HEK293 (cell line): Measurements from ENCODE around the gene ZNF488.

Experiments
- ATF2 ChIP-seq: fragments of 450-650 bp; formaldehyde crosslinking; IDR thresholded peaks from 2 replicates; pipeline ENCODE4 v1.5.1; 2016; ENCODE audit warnings: missing biosample characterization, missing genetic modification characterization, low read depth
- BCL6B ChIP-seq: fragments of 450-650 bp; formaldehyde crosslinking; IDR thresholded peaks from 2 replicates; pipeline ENCODE4 v1.5.1; 2017; ENCODE audit warnings: missing biosample characterization, missing genetic modification characterization
- CTCF ChIP-seq: fragments of 450-650 bp; formaldehyde crosslinking; IDR thresholded peaks from 2 replicates; pipeline ENCODE4 v1.5.1; 2016; ENCODE audit warnings: missing biosample characterization, missing genetic modification characterization
- HOXA7 ChIP-seq: sonication (generic); formaldehyde crosslinking; IDR thresholded peaks from 2 replicates; pipeline ENCODE4 v1.8.1; 2022; ENCODE audit warnings: missing genetic modification reagents, borderline replicate concordance
- HOXC10 ChIP-seq: sonication (generic); formaldehyde crosslinking; IDR thresholded peaks from 2 replicates; pipeline ENCODE4 v1.8.1; 2023; ENCODE audit warnings: mild to moderate bottlenecking, missing genetic modification reagents
- INSM2 ChIP-seq: fragments of 450-650 bp; formaldehyde crosslinking; IDR thresholded peaks from 2 replicates; pipeline ENCODE4 v1.5.1; 2016; ENCODE audit warnings: missing biosample characterization, missing genetic modification characterization
- KLF8 ChIP-seq: fragments of 450-650 bp; formaldehyde crosslinking; IDR thresholded peaks from 2 replicates; pipeline ENCODE4 v1.5.1; 2016; ENCODE audit warnings: missing biosample characterization, missing genetic modification characterization
- SP2 ChIP-seq: fragments of 450-650 bp; formaldehyde crosslinking; IDR thresholded peaks from 2 replicates; pipeline ENCODE4 v1.5.1; 2016; ENCODE audit warnings: missing biosample characterization, missing genetic modification characterization
- YY1 ChIP-seq: fragments of 450-650 bp; formaldehyde crosslinking; IDR thresholded peaks from 2 replicates; pipeline ENCODE4 v1.5.1; 2018; ENCODE audit warnings: missing biosample characterization, missing genetic modification characterization
- ZNF174 ChIP-seq: fragments of 450-650 bp; formaldehyde crosslinking; IDR thresholded peaks from 2 replicates; pipeline ENCODE4 v1.5.0; 2017; ENCODE audit warnings: missing biosample characterization, mild to moderate bottlenecking, missing genetic modification characterization
- ZNF24 ChIP-seq: fragments of 450-650 bp; formaldehyde crosslinking; IDR thresholded peaks from 2 replicates; pipeline ENCODE4 v1.5.1; 2016; ENCODE audit warnings: missing biosample characterization, missing genetic modification characterization
- ZNF274 ChIP-seq, 2 experiments: fragments of 200-500 bp in 1 of 2; fragments of 450-650 bp in 1 of 2; sonication (Bioruptor generic) in 1 of 2; formaldehyde crosslinking in 1 of 2; IDR thresholded peaks; 2 replicates each; pipeline versions ENCODE4 v1.5.1 to v1.6.1; 2014 to 2016; ENCODE audit warnings: borderline replicate concordance in 1 of 2, inconsistent platforms in 1 of 2, low read length in 1 of 2, missing biosample characterization in 1 of 2, missing genetic modification characterization in 1 of 2
- ZNF423 ChIP-seq: fragments of 450-650 bp; formaldehyde crosslinking; IDR thresholded peaks from 2 replicates; pipeline ENCODE4 v1.5.1; 2016; ENCODE audit warnings: missing biosample characterization, missing genetic modification characterization
- ZNF571 ChIP-seq: fragments of 450-650 bp; formaldehyde crosslinking; IDR thresholded peaks from 2 replicates; pipeline ENCODE4 v1.5.0; 2017; ENCODE audit warnings: missing biosample characterization, missing genetic modification characterization

GRCh38 chr10:47364911-47365310 is 19.2 kb downstream of the ZNF488 start:
- no peak for TF ChIP-seq SP2 (tag by site-specific recombination)
- TF ChIP-seq CTCF = no peak
- no peak for TF ChIP-seq YY1 (tag by site-specific recombination)
- TF ChIP-seq ZNF24 (tag by site-specific recombination) = no peak
- TF ChIP-seq ZNF274 (IDR thresholded peaks at IDR 0.05; ENCODE audit: low read length) = no peak
- no peak for TF ChIP-seq ZNF274 (tag by site-specific recombination; IDR thresholded peaks at IDR 0.05; ENCODE audit: borderline replicate concordance)
- no peak for TF ChIP-seq ZNF571 (tag by site-specific recombination)
- no peak for TF ChIP-seq INSM2 (tag by site-specific recombination)
- no peak for TF ChIP-seq HOXA7 (CRISPR knock-in tag)
- no peak for TF ChIP-seq BCL6B (tag by site-specific recombination)
- TF ChIP-seq ZNF423 (tag by site-specific recombination) = no peak
- TF ChIP-seq ATF2 (tag by site-specific recombination) = no peak
- TF ChIP-seq ZNF174 (tag by site-specific recombination) = no peak
- no peak for TF ChIP-seq HOXC10 (CRISPR knock-in tag)
- TF ChIP-seq KLF8 = no peak
